H54 (cell line): Measurements from ENCODE around the gene SAGE1.
"Not testable (repeated sequence)": the region's sequence is repeated elsewhere in the genome, so short reads cannot be mapped to it uniquely, and the experiment has no call there.

ENCODE experiments used
- DNase-seq: peaks from one replicate; pipeline ENCODE4 v3.0.0; 2011; ENCODE audit warnings: low spot score, mixed read lengths; ENCODE audit not compliant: insufficient read length
- FAIRE-seq: peaks from 3 replicates; lab custom pipeline; 2011; peaks lifted over from hg19 to GRCh38; lab: Jason Lieb, UNC
- POLR2A ChIP-seq: IDR thresholded peaks from 2 replicates; pipeline ENCODE4 v1.6.1; 2011; ENCODE audit warnings: low read depth, mild to moderate bottlenecking, low read length

The SAGE1 gene, protein sequence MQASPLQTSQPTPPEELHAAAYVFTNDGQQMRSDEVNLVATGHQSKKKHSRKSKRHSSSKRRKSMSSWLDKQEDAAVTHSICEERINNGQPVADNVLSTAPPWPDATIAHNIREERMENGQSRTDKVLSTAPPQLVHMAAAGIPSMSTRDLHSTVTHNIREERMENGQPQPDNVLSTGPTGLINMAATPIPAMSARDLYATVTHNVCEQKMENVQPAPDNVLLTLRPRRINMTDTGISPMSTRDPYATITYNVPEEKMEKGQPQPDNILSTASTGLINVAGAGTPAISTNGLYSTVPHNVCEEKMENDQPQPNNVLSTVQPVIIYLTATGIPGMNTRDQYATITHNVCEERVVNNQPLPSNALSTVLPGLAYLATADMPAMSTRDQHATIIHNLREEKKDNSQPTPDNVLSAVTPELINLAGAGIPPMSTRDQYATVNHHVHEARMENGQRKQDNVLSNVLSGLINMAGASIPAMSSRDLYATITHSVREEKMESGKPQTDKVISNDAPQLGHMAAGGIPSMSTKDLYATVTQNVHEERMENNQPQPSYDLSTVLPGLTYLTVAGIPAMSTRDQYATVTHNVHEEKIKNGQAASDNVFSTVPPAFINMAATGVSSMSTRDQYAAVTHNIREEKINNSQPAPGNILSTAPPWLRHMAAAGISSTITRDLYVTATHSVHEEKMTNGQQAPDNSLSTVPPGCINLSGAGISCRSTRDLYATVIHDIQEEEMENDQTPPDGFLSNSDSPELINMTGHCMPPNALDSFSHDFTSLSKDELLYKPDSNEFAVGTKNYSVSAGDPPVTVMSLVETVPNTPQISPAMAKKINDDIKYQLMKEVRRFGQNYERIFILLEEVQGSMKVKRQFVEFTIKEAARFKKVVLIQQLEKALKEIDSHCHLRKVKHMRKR

DNA sequence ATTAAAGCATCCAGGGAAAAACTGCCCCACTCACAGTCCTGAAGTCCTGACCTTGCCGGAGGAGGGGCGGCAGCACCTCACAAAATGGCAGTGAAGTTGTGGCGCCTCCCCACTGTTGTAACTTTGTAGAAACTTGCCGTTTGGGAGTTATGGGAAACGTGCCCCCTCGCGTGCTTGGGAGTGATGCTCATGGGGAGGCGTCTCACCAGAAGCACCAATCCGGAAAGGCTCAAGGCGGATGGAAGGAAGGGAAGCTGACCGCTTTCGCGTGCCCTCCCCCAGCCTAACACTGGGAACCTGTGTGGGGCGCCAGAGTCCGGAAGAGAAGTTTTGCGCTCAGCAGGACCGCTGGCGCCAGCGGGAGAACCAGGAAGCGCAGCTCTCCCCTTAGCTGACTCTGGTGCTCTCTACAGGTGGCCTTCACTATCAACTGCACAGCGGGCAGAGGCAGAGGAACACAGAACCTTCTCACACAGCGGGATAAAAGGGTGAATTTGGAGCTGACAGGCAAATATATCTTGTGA is at the start of gene SAGE1, which contains the start of gene CT45A10:
SAGE1 (plus strand) TSS at position 423 of the 524 bp plus-strand sequence. CDS start 2,527 bp downstream, outside the sequence.
CT45A10 (minus strand) TSS at position 151 of the 524 bp plus-strand sequence. CDS start 8,100 bp downstream, outside the sequence.
- TF ChIP-seq POLR2A = no peak
- DNase-seq = no peak
- FAIRE-seq = no peak

DNA sequence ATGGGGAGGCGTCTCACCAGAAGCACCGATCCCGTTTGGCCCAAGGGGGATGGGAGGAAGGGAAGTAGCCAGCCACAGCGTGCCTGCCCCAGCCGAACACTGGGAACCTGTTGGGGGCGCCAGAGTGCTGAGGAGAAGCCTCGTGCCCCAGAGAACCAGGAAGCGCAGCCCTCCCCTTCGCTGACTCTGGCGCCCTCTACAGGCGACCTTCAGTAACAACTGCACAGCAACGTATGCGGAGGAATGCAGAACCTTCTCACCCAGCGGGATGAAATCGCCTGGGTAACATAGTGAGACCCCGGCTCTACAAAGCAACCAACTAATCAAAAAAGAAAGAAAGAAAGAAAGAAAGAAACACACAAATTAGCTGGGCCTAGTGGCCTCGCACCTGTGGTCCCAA is 39.1 kb upstream of the SAGE1 start, which contains the start of gene CT45A8:
CT45A8 (minus strand) TSS at position 101 of the 400 bp plus-strand sequence. CDS start 3,755 bp downstream, outside the sequence.
- FAIRE-seq, DNase-seq: not testable (repeated sequence)

DNA sequence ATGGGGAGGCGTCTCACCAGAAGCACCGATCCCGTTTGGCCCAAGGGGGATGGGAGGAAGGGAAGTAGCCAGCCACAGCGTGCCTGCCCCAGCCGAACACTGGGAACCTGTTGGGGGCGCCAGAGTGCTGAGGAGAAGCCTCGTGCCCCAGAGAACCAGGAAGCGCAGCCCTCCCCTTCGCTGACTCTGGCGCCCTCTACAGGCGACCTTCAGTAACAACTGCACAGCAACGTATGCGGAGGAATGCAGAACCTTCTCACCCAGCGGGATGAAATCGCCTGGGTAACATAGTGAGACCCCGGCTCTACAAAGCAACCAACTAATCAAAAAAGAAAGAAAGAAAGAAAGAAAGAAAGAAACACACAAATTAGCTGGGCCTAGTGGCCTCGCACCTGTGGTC is 21.8 kb upstream of the SAGE1 start, which contains the start of gene CT45A9:
CT45A9 (minus strand) TSS at position 101 of the 400 bp plus-strand sequence. CDS start 3,751 bp downstream, outside the sequence.
- not testable (repeated sequence) for DNase-seq, FAIRE-seq

DNA sequence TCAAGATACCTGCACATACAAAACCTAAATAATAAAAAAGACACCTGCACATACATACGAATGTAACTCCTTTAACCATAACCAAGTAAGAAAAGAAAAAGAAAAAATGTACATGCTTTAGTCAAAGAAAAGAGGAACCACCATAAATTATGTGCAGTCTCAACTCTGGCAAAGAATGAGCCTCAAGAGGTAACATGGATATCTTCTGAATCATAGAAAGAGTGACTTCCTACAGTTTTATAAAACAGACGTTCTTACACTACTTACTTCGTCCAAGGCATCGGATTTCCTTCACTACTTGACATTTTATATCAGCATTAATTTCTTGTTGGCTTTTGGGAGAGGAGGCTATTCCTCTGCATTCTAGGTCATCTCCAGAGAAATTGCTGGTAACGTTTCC is 10.8 kb upstream of the SAGE1 start:
- FAIRE-seq, DNase-seq: not testable (repeated sequence)

DNA sequence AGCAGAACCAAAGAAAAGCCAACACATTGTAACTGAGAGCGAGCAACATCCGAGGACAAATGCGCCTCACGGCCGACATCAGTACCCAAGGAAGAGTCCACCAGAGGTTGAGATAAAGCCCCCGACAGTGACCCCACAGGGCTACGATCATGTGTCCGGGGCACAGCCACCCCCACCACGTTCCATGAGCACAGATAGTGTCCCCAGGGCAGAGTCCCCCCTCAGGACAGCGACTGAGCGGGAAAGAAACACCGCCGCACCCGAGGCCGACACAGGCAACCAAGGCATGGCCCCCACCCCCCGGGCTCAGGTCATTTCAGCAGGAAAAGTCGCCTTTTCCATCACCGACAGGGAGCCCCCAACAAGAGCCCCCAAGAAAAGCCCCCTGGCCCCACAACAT is 5.3 kb upstream of the SAGE1 start:
- not testable (repeated sequence) for FAIRE-seq, DNase-seq

DNA sequence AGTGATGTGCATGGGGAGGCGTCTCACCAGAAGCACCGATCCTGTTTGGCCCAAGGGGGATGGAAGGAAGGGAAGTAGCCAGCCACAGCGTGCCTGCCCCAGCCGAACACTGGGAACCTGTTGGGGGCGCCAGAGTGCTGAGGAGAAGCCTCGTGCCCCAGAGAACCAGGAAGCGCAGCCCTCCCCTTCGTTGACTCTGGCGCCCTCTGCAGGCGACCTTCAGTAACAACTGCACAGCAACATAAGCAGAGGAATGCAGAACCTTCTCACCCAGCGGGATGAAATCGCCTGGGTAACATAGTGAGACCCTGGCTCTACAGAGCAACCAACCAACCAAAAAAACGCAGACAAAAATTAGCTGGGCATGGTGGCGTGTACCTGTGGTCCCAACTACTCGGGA is 4.5 kb upstream of the SAGE1 start:
- not testable (repeated sequence) for FAIRE-seq, DNase-seq

DNA sequence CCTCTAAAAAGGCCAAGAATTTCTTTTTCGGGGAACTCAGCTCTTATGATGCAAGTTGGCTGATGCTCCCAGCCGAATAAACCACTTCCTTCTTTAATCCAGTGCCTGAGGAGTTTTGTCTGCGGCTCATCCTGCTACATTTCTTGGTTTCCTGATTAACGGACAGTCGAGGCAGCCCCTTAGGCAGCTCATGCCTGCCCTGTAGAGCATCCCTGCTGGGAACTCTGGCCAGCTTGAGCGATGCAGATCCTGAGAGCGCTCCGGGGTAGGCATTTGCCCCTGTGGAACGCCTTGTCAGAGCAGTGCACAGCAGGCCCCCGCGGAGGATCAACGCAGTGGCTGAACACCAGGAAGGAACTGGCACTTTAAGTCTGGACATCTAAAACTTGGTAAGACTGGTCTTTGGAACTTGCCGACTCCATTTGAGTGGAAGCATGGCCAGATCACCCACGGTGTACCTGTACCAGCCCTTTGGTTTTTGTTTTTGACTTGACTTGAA is 3.4 kb upstream of the SAGE1 start:
- FAIRE-seq = no peak
- no peak for DNase-seq
- TF ChIP-seq POLR2A = no peak

DNA sequence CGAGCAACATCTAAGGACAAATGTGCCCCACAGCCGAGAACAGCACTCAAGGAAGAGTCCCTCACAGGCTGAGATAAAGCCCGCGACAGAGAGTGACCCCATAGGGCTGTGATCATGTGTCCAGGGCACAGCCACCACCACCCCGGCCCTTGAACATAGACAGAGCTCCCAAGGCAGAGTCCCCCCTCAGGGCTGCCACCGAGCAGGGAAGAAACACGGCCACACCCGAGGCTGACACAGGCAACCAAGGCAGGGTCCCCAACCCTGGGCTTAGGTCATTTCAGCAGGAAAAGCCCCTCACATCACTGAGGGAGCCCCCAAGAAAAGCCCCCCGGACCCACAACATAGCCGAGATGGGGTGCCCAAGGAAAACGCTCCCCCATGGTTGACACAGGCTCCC is 735 bp upstream of the SAGE1 start:
- no peak for FAIRE-seq
- TF ChIP-seq POLR2A = no peak
- no peak for DNase-seq

DNA sequence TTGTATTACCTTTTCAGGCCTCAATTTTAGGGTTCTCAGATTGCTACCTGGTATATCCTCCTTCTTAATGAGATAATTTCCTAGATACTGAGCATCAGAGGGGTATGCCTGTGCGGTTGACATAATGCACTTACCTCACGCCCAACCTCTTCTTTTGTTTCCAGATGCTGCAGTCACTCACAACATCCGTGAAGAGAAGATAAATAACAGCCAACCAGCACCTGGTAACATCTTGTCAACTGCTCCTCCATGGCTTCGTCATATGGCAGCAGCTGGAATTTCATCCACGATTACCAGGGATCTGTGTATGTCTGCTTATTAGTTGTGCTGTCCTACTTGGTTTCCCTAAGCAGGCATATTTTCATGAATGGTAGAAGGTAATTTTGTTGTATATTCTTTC is 16.7 kb downstream of the SAGE1 start:
- no peak for FAIRE-seq

DNA sequence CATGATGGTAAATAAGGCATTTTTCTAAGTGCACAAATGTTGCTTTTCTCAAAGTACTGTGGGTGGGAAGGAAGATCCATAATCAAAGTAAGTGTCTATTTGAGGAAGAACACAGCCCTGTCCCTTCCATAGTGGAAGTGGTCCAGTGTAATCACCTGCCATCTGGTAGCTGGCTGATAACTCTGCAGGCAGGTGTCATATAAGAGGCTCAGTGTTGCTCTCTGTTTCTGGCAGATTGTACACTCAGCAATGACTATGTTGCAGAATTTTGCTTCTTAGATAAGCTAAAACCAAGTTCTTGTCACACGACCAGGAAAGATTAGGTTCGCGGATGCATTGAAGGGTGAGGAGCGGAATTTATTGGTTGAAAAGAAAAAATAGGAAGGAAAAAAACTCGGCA is 20.9 kb downstream of the SAGE1 start:
- no peak for TF ChIP-seq POLR2A
- FAIRE-seq (no peak), DNase-seq (no peak)

More for the DNA sequence above, 16.7 kb downstream of the SAGE1 start:
- DNase-seq = no peak
- TF ChIP-seq POLR2A = no peak

DNA sequence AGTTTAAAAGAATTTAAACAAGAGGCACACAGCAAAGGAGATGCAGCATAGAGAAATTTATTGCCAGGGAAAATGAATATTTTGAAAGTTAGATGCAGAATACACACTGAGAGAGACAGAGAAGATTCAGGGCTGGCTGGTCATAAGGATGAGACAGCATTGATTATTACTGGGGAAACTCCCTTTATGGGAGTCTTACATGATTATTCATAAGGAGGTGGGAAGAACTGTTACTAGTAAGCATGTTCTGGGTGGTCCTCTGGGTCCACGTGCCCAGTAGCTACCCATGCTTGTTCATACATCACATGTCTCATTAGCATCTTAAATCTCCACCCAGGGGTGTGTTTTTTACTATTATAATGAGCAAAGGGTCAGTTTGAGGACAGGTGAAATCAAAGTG is 27.0 kb downstream of the SAGE1 start:
- DNase-seq, FAIRE-seq: not testable (repeated sequence)

DNA sequence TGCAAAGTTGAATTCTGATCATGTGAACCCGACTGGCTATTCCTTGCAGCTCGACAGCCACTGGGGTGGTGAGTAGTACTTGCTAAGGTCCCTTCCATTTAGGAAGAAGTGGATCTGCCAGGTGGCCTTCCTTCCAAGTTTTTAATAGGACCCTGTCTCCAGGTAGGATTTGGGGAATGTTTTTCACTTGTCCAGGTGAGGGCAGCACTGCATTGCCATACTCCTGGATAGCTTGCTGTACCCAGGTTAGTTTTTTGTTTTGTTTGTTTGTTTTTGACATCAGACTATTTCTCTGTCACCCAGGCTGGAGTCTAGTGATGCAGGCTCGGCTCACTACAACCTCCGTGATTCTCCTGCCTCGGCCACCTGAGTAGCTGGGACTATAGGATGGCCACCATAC is 29.8 kb downstream of the SAGE1 start:
- DNase-seq (no peak), FAIRE-seq (no peak)
- no peak for TF ChIP-seq POLR2A

DNA sequence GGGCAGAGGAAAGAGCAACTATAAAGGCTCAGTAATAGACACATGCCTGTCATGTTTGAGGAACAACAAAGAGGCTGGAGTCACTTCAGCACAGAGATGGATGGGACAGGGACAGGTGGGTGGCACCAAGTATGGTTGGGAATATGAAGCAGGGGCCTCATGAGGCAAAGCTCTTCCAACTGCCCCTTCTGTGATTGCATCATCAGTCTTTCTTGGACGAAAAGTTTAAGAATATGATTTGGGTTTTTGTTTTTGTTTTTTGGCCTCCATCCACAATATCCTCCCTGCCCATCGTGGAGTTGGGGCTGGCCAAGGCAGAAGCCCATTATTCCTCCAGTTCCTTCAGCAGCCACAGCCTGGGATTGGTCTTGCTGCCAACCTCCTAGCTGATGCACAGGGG is 34.4 kb downstream of the SAGE1 start:
- no peak for FAIRE-seq
- DNase-seq = no peak
- no peak for TF ChIP-seq POLR2A
